NCI-H446 (cell line): ENCODE measurements around the gene MAP2K5.

Experiments used
- DNase-seq, 2 experiments: peaks; one replicate each; lab custom pipeline; 2025; lab: John Stamatoyannopoulos, UW

MAP2K5 gene

DNA sequence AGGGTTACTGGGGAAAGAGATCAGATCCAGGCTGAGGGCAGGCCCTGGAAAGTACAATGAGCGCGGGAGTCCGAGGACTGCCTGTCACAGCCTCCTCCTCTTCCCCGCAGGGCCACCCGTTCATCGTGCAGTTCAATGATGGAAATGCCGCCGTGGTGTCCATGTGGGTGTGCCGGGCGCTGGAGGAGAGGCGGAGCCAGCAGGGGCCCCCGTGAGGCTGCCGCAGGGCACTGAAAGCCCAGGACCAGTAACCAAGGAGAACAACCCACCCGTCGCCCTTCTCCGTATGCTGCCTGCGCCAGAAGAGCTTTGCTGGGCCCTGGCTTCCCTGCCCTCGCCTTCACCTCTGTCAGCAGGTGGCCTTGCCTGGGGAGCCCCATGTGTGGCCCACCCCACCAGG, 264.0 kb downstream of the MAP2K5 start:
- no peak for DNase-seq

- no peak for DNase-seq
Measured at GRCh38 chr15:67807141-67807540, 264.6 kb downstream of the MAP2K5 start.

DNA sequence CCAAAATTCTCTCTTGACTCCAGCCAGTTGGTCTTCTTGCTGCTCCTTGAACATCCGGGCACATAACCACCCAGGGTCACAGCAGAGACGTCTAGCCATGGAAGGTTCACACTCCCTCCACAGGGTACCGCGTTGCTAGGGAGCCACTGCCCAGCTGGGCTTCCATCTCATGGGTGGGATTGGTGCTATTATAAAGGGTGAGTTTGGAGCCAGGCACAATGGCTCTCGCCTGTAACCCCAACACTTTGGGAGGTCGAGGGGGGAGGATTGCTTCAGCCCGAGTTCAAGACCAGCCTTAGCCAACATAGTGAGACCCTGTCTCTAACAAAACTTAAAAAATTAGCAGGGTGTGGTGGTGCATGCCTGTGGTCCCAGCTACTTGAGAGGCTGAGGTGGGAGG, 265.3 kb downstream of the MAP2K5 start:
- no peak for DNase-seq

- no peak for DNase-seq
Measured at GRCh38 chr15:67808821-67809220, 266.3 kb downstream of the MAP2K5 start.

DNA sequence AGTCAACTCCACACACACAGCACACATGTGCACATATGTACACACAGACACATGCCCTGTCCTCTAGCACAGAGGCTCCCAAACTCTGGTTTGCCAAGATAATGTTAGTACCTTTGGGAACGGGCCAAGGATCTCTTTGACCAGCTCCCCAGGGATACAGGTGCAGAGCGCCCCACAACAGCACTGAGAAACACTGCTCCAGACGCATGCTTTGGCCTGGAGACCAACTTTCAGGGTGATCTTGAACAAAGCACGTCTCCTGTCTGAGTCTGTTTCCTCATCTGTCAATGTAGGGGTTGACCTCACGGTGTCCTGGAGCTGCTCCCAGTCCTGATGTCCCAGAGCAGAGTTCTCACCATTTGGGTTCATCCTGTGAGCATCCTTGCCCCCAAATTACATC, 266.9 kb downstream of the MAP2K5 start:
- DNase-seq: no peak

GRCh38 chr15:67809866-67810265, 267.4 kb downstream of the MAP2K5 start:
- no peak for DNase-seq

DNA sequence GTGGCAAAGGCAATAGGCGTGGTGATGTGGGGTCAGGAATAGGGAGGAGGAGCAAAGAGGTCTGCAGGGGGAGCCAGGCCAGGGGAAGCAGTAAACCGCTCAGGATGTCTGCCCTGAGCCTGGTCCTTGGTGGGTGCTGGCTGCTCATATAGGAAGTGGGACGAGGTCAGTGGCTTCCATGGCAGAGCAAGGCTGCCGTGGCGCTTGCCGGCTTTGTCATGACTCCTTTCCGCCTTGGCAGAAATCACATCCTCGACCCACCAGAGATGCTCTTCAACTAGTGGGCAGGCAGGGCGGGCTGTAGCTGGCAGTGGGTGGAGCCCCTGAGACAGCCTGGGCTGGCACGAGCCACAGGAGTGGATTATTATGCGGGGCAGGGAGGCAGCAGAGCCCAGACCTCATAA, 269.7 kb downstream of the MAP2K5 start:
- no peak for DNase-seq

GRCh38 chr15:67813104-67813634, 270.7 kb downstream of the MAP2K5 start:
- DNase-seq: no peak

- DNase-seq: no peak
Measured at GRCh38 chr15:67815036-67815592, 272.6 kb downstream of the MAP2K5 start.

DNA sequence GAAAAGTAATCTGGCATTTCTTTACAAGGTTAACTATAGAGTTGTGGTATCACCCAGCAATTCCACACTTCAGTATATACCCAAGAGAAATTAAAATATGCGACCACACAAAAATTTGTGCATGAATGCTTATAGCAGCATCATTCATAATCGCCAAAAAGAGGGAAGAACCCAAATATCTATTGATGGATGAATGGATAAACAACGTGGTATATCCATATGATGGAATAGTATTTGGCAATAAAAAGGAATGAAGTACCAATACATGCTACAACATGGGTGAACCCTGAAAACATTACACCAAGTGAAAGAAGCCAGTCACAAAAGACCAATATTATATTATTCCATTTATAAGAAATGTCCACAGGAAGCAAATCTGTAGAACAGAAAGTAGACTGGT, 274.2 kb downstream of the MAP2K5 start:
- DNase-seq: no peak

DNA sequence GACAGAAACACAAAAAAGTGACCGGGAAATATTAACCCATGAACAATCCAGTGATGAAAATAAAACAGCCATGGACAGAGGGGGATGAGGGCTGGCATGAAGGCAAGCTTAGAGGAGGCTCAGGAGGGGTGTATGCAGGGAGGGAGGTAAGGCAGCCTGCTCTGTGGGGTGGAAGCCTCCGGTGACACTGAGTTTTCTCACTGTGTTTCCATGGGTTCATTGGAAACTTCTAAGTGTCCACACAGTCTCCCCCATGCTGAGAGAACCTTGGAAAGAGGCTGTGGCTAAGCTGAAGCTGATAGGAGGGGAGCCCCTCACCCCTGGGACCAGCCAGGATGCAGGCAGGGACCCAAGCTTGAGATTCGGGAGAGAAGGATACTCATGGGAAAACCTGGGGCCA, 276.0 kb downstream of the MAP2K5 start:
- DNase-seq: no peak

GRCh38 chr15:67819636-67820035, 277.1 kb downstream of the MAP2K5 start:
- DNase-seq: no peak

DNA sequence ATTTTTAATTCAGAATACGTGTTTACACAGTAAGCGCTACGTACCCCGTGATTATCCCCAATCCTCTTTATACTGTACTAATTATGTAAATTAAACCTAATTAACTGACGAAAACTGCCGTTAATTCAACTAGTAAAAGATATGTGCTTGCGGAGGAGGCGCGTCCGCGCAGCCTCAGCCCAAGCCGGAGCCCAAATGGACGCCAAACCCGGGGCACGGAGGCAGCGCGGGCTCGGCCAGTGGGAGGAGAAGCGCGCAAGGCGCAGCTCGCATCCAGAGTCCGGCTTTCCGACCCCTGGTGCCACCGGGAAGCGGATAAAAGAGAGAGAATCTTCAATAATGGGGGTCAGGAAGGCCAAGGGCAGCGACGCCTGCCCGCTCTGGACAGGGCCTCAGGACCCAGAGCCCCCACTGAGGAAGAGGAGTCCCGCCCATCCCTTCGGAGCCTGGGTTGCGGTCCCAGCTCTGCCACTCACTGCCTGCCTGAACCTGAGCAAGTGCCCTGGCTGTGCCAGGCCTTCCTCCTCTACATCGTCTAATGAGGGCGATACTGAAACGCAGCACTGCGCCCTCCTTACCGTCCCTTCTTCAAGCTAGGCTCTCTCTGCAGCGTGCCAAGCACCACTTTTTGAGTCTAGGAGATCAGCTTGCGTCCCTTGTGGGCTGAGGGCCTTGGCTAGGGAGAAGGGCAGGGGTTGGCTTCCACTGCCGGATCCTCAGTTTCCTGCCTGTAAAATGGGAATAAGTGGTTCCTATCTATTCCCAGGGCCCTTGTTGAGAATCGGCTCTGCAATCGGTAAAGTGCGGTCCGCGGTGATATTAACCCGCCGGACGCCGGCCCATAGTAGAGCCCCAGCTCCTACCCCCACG, 277.9 kb downstream of the MAP2K5 start:
- DNase-seq: no peak

GRCh38 chr15:67820992-67821783, 278.7 kb downstream of the MAP2K5 start:
- no peak for DNase-seq

DNA sequence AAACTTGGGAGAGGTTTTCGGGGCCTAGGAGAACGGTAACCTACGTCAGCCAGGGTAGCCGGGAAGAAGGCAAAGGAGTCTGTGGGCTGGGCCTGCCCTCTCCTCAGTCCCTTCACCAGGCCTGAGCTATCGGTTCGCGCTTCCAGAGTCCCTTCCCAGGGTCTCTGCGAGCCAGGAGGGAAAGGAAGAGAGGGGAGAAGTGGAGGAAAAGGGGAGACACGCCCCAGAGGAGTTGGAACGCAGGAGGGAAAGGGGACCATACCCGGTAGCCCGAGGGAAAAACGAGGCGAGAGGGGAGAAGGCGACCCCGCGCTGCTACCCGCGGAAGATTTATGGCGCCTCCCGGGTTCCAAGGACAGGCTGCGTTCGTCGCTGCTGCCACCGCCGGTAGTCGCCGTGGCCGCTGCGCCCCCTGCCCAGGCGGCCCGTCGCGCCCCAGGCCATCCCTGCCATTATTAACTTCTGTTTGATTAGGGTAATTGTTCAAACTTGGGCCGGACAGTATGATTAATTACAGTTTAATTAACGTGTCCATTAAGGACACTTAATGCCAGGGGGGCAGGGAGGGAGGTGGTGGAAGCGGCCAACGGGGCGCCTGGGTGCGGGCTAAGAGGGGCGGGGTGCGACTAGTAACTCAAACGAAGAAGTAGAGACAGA, 279.4 kb downstream of the MAP2K5 start:
- DNase-seq: no peak

DNA sequence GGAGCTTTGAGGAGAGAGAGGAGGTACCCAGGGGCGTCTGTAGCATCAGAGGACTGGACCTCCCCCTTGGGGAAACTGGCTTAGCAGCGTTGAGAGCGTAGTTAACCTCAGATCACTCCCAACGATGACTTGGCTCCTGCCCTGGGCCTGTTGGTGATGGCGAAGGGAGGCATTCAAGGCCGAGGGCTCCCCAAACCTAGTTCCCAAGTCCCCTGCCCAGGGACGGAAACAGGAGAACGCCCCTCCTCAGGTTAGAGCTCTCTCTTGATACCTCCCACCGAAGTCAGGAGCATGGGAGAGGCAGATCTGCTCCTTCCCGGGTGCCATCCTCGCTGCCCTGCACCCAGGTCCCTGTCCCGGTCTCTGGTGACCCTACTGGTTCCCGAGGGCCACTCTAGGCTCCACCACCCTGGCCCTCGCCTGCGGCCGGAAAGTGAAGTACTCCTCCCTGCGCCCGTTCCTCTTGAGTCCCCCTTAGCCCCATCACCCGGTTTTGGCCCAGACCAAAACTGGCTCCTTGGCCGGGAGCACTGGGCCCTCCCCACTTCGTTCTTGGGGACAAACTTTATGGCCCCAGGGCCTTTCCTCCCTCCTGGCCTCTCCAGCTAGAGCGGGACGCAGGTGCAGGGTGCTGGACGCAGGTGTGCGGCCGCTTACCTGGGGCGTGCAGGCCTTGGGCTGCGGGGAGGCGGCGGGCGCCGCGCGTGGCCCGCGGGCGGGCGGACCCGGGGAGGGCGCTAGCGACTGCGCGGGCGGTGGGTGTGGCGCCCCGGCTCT, 280.2 kb downstream of the MAP2K5 start:
- no peak for DNase-seq

DNA sequence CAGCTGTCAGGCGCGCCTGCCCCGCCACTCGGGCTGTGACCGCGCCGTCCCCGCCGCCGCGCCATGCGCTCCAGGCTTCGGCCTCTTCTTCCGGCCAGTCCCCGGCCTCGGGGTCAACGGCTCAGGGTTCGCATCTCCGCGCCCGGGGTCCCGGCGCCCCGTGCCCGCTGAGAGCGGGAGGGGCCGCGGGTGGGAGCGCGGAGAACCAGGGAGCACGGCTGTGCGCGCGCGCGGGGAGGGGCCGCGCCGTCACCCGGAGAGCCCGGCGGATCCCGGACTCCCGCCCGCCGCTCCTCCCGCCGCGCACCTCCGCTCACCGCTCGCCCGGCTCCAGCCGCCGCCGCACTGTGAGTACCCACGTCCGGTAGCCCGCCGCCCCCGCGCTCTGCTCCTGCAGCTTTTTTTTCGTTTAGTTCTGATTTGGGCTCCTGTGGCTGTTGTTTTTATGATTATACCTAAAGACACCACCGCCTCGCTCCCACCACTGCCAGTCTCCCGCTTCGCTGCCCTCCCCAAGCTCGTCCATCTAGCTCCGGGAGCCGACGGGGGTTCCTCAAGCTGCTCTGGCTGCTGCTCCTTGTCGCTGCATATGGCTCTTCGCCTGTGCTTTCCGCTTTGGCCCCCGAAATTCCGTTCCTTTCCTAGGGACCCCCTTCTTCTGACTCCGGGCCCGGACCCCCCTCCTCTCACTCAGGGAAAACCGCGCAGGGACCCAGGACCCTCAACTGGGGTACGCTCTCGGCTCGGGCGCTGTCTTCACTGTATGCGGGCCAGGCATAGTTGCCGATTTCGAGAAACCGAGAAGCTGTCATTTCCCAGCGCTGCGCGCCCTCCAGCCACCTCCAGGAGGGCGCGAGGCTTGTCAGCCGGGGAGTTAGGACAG, 281.1 kb downstream of the MAP2K5 start:
- DNase-seq: no peak

DNA sequence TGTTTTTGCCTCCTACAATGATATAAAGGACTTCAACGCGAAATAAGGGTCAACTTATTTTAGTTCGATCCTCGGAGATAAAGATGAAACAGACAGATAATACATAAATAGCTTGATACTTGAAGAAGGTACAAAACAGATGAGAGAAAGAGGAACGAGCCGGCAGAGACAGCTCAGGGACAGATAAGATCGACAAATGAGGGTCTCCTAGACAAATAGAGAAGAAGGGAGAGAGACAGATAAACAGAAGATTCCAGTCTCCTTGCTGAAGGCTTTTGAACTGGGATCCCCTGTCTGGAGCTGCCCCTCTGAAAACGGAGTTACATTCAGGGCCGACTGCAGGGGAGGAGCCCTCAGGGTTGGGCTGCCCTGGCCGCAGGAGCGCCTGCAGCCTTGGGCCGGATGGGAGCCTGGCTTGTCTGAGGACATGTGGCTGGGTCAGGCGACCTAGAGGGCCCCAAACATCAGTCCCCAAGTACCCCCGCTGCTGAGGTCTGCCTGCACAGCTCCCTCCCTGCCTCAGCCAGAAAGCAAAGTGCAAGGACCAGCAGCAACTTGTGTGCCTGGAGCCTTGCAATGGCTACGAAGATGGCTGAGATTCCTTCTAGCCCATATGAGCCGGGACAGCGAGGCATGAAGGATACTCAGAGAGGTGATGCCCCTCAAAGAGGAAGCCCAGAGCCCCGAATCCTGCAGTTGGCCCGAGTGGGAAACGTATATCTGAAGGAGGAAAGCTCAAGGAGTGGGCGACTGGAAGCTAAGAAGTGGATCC, 281.9 kb downstream of the MAP2K5 start:
- no peak for DNase-seq
